LoVo (cell line): ENCODE data around the gene PDE10A.
"Not testable (repeated sequence)": the region's sequence is repeated elsewhere in the genome, so short reads cannot be mapped to it uniquely, and the experiment has no call there.

ENCODE experiments used
- DNase-seq: peaks from one replicate; pipeline ENCODE4 v3.0.0-alpha.2; 2016; ENCODE audit warnings: low spot score

PDE10A gene

GRCh38 chr6:165586706-165587105 lies 76.3 kb downstream of the PDE10A start:
- no peak for DNase-seq

- no peak for DNase-seq
Measured at GRCh38 chr6:165585060-165585459, 78.0 kb downstream of the PDE10A start.

- no peak for DNase-seq
Measured at GRCh38 chr6:165584541-165584940, 78.5 kb downstream of the PDE10A start.

- DNase-seq: no peak
Measured at GRCh38 chr6:165581678-165582077, 81.4 kb downstream of the PDE10A start.

- no peak for DNase-seq
Measured at GRCh38 chr6:165580136-165580535, 82.9 kb downstream of the PDE10A start.

GRCh38 chr6:165579151-165579550 lies 83.9 kb downstream of the PDE10A start:
- no peak for DNase-seq

GRCh38 chr6:165577556-165577955 lies 85.5 kb downstream of the PDE10A start:
- DNase-seq: no peak

GRCh38 chr6:165575158-165575549 lies 87.9 kb downstream of the PDE10A start:
- DNase-seq: no peak

GRCh38 chr6:165574220-165575157 lies 88.6 kb downstream of the PDE10A start:
- DNase-seq: peak; percentile 40

GRCh38 chr6:165573671-165574070 lies 89.4 kb downstream of the PDE10A start:
- peak; percentile 14 for DNase-seq

GRCh38 chr6:165571721-165572132 lies 91.3 kb downstream of the PDE10A start:
- no peak for DNase-seq

- DNase-seq: no peak
Measured at GRCh38 chr6:165571068-165571682, 91.9 kb downstream of the PDE10A start.

GRCh38 chr6:165568326-165568725 lies 94.7 kb downstream of the PDE10A start:
- DNase-seq: no peak

GRCh38 chr6:165566088-165566828 lies 96.8 kb downstream of the PDE10A start:
- DNase-seq: no peak

GRCh38 chr6:165562421-165563090 lies 100.5 kb downstream of the PDE10A start:
- DNase-seq: no peak

- no peak for DNase-seq
Measured at GRCh38 chr6:165559632-165560031, 103.4 kb downstream of the PDE10A start.

- DNase-seq: not testable (repeated sequence)
Measured at GRCh38 chr6:165558097-165558496, 104.9 kb downstream of the PDE10A start.

GRCh38 chr6:165557674-165558073 lies 105.4 kb downstream of the PDE10A start:
- DNase-seq: no peak

- peak; percentile 19 for DNase-seq
Measured at GRCh38 chr6:165556116-165556843, 106.8 kb downstream of the PDE10A start.

- not testable (repeated sequence) for DNase-seq
Measured at GRCh38 chr6:165554644-165555043, 108.4 kb downstream of the PDE10A start.

- no peak for DNase-seq
Measured at GRCh38 chr6:165552248-165552736, 110.7 kb downstream of the PDE10A start.
